A673 (cell line): ENCODE data around the gene LRBA. TPM values are rescaled to one million over a fixed set of nuclear protein-coding genes. Genes with fewer than 3 reads are reported as not detected.

Source experiments
- BruUV-seq: library from RNA; stranded (reverse); fragments of 400-500 nt; replicated peaks from 2 replicates; lab custom pipeline; 2021; lab: Mats Ljungman, UMichigan
- CTCF ChIA-PET: fragments of 300-600 bp; sonication (Branson Sonifier 250); formaldehyde crosslinking; loops from one replicate; lab custom pipeline; 2022; ENCODE audit warnings: antibody characterized with exemption; lab: Charles Lee
- POLR2A ChIA-PET: fragments of 300-600 bp; sonication (Branson Sonifier 250); formaldehyde crosslinking; loops from one replicate; lab custom pipeline; 2022; ENCODE audit warnings: antibody characterized with exemption; ENCODE audit not compliant: low non-redundant PET; lab: Charles Lee
- DNase-seq: peaks from one replicate; pipeline ENCODE4 v3.0.0-alpha.2; 2015; ENCODE audit warnings: low spot score
- H3K27ac ChIP-seq: fragments of 200-600 bp; sonication (generic); 2 replicates; pipeline ENCODE4 v1.5.1; 2016; ENCODE audit warnings: mixed run types, low read depth, mild to moderate bottlenecking, mixed read lengths, antibody characterized with exemption, low read length; ENCODE audit not compliant: poor library complexity, severe bottlenecking
- H3K27me3 ChIP-seq: fragments of 200-600 bp; sonication (generic); replicated peaks from 2 replicates; pipeline ENCODE4 v1.6.1; 2017; ENCODE audit warnings: mixed run types, low read depth, mild to moderate bottlenecking, mixed read lengths, antibody characterized with exemption, low read length; ENCODE audit not compliant: insufficient read depth, poor library complexity
- H3K36me3 ChIP-seq: fragments of 200-600 bp; sonication (generic); 2 replicates; pipeline ENCODE4 v1.6.1; 2016; ENCODE audit warnings: mixed run types, mild to moderate bottlenecking, mixed read lengths, antibody characterized with exemption, low read length; ENCODE audit not compliant: insufficient read depth, poor library complexity, severe bottlenecking
- H3K4me1 ChIP-seq: fragments of 200-600 bp; sonication (generic); 2 replicates; pipeline ENCODE4 v1.6.1; 2017; ENCODE audit warnings: mixed run types, mild to moderate bottlenecking, mixed read lengths, antibody characterized with exemption, low read length; ENCODE audit not compliant: insufficient read depth, poor library complexity, severe bottlenecking
- H3K4me3 ChIP-seq: fragments of 200-600 bp; sonication (generic); 2 replicates; pipeline ENCODE4 v1.5.1; 2016; ENCODE audit warnings: low read depth, mixed run types, mild to moderate bottlenecking, mixed read lengths, low read length; ENCODE audit not compliant: poor library complexity, severe bottlenecking
- H3K9me3 ChIP-seq: fragments of 200-600 bp; sonication (generic); 2 replicates; pipeline ENCODE4 v1.6.1; 2016; ENCODE audit warnings: mixed run types, low read depth, mild to moderate bottlenecking, mixed read lengths, antibody characterized with exemption, low read length; ENCODE audit not compliant: poor library complexity, severe bottlenecking
- CTCF ChIP-seq: fragments of 300-800, 200-600 bp; sonication (generic); conservative IDR thresholded peaks from 2 replicates; pipeline ENCODE4 v1.5.1; 2017; ENCODE audit warnings: low read depth, mild to moderate bottlenecking, antibody characterized with exemption, low read length, moderate library complexity, mixed read lengths
- EZH2 ChIP-seq: fragments of 200-600 bp; sonication (generic); IDR thresholded peaks from 2 replicates; pipeline ENCODE4 v1.6.1; 2017; ENCODE audit warnings: borderline replicate concordance, low read depth, mild to moderate bottlenecking, mixed read lengths, antibody characterized with exemption, low read length; ENCODE audit not compliant: poor library complexity, severe bottlenecking
- intact Hi-C: fragments of 100-400 bp; cut with micrococcal nuclease; formaldehyde crosslinking; loops from one replicate; pipeline ENCODE4 v1.10.0; 2022; ENCODE audit not compliant: unreplicated experiment
- total RNA-seq: library from RNA; stranded (reverse); gene quantifications from 2 replicates; pipeline ENCODE4 v1.2.3, GENCODE V29; 2021

LRBA gene
- total RNA-seq, 1 experiment from 2014 or later: 35.7 TPM

DNA sequence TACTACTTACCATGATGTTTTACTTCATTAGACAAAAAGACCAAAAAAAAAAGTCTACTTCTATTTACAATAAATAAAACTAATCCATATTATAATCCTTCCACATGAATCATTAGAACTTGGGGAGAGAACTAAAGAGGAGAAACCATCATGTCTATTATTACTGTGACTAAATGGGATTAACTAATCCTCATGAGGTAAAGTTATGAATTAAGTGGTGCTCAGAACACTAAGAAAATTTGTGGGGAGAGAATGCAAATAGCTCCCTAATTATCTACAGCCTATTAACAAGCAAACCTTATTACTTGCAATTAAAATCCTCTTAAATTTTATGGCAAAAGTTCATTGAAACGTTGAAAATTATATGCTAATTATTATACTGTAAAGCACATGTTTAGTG, 364.3 kb downstream of the LRBA start:
- ChIA-PET CTCF (no interaction called here), POLR2A (no interaction called here)
- no peak for DNase-seq
- Histone ChIP-seq H3K27me3 (no peaks in the 10 kb centered on the region), H3K9me3 (no peaks in the 10 kb centered on the region), H3K36me3 (no peaks in the 10 kb centered on the region), H3K4me3 (no peak overlapping the region), H3K4me1 (no peaks in the 10 kb centered on the region), H3K27ac (no peak overlapping the region)
- no peak for TF ChIP-seq EZH2
- TF ChIP-seq CTCF: no peak
- intact Hi-C loops: no loop called here
- no TSS peak for BruUV-seq

DNA sequence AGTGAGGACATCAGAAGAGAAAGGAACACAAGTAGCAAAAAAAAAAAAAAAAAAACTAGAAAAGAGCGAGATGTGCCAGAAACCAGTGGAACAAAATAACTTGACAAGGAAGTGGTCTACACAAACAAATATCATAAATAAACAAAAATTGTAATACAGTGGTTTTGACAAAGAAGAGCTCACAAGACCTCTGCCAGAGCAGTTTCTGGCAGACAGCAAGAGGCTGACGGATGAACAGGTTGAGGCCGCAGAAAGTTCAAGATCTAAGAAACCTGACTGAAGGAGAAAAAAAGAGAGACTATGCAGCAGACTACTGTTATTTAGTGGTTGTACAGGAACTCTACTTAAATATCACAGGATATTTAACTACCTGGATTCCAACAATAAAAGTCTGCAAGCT, 367.0 kb downstream of the LRBA start:
- no TSS peak for BruUV-seq
- H3K9me3 ChIP-seq: no peaks in the 10 kb centered on the region
- TF ChIP-seq EZH2 (no peak), CTCF (no peak)
- intact Hi-C loops: no loop called here
- no peaks in the 10 kb centered on the region for H3K4me1 ChIP-seq
- no peak overlapping the region for H3K4me3 ChIP-seq
- H3K36me3 ChIP-seq: no peaks in the 10 kb centered on the region
- POLR2A ChIA-PET: no interaction called here
- H3K27me3 ChIP-seq: no peaks in the 10 kb centered on the region
- CTCF ChIA-PET: no interaction called here
- H3K27ac ChIP-seq: no peak overlapping the region
- DNase-seq: no peak

DNA sequence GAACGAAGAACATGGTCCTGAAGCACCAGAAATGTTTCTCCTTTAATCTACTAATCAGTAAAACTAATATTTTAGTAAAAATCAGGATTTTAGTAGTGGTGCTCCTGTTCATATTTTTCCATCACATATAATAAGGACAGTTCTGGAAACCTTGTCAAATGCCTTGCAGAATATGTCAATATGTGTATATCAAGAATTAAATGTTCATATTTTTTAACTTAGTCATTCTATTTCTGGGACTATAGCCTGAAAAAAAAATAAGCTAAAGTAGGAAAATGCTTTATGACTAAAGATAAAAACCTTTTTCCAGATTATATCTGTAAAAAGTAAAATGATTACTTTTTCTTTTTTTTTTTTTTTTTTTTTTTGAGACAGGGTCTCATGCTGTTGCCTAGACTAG, 368.1 kb downstream of the LRBA start:
- ChIA-PET POLR2A (no interaction called here), CTCF (no interaction called here)
- Histone ChIP-seq H3K27ac (no peak overlapping the region), H3K9me3 (no peaks in the 10 kb centered on the region), H3K36me3 (no peaks in the 10 kb centered on the region), H3K4me3 (no peak overlapping the region), H3K4me1 (no peaks in the 10 kb centered on the region), H3K27me3 (no peaks in the 10 kb centered on the region)
- DNase-seq: no peak
- intact Hi-C loops: no loop called here
- BruUV-seq: no TSS peak
- TF ChIP-seq CTCF (no peak), EZH2 (no peak)
